Activated naive CD8-positive, alpha-beta T cell (primary cell): ENCODE results near the gene RERG.
"Not testable (repeated sequence)": the region's sequence is repeated elsewhere in the genome, so short reads cannot be mapped to it uniquely, and the experiment has no call there.

ENCODE experiments used
- H3K27ac Mint-ChIP-seq: one replicate; pipeline ENCODE4 v1.8.0; 2021; ENCODE audit warnings: mixed read lengths
- H3K27me3 Mint-ChIP-seq: one replicate; pipeline ENCODE4 v1.8.0; 2021; ENCODE audit warnings: mixed read lengths
- H3K36me3 Mint-ChIP-seq: one replicate; pipeline ENCODE4 v1.8.0; 2021; ENCODE audit warnings: mixed read lengths
- H3K4me1 Mint-ChIP-seq: one replicate; pipeline ENCODE4 v1.8.0; 2021; ENCODE audit warnings: low read depth, mixed read lengths
- H3K4me3 Mint-ChIP-seq: one replicate; pipeline ENCODE4 v1.8.0; 2021; ENCODE audit warnings: mild to moderate bottlenecking, mixed read lengths
- H3K9me3 Mint-ChIP-seq: one replicate; pipeline ENCODE4 v1.8.0; 2021; ENCODE audit warnings: low read depth, mixed read lengths

RERG gene

DNA sequence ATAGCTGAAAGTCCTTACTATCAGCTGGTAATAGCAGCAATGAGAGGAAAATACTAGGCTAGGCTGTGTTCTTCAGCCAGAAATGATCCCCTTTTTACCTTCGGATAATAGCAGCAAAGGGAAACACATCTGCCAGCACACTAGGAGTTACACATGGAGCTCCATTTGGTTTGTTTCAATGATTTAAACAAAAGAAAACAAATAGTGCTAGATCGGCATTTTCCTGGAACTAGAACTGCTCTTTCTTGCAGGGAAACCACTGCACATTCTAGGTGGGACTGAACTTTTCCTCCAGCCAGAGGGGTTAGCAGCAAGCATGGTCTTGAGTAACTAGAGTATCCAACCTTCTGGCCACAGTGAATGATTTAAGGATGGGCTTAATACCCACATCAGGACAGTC lies 130.8 kb downstream of the RERG start:
- H3K9me3 Mint-ChIP-seq: no peaks in the 10 kb centered on the region
- peaks cover 6% of the 10 kb centered on the region for H3K27me3 Mint-ChIP-seq
- H3K4me1 Mint-ChIP-seq: no peaks in the 10 kb centered on the region
- no peak overlapping the region for H3K4me3 Mint-ChIP-seq
- H3K27ac Mint-ChIP-seq: no peak overlapping the region
- H3K36me3 Mint-ChIP-seq: no peaks in the 10 kb centered on the region

DNA sequence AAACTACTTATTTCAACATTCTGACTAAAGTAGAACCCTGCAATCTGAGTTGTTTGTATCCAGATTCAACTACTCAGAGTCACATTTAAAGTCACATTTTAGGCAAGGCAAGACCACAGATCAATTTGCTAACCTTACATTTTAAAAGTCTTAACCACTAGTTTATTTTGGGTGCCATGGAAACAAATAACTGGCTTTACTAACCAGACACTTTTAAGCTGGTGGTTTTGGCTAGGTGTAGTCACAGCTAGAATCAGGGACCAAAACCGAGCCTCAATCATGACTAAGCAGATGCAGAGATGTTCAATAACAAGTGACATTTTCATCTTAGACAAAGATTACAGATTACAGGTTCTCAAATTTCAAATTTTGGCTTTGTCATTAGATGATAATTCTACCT lies 133.1 kb downstream of the RERG start:
- Mint-ChIP-seq H3K4me3 (no peak overlapping the region), H3K36me3 (no peaks in the 10 kb centered on the region), H3K9me3 (no peaks in the 10 kb centered on the region), H3K27me3 (peaks cover 6% of the 10 kb centered on the region), H3K4me1 (no peaks in the 10 kb centered on the region), H3K27ac (no peak overlapping the region)

GRCh38 chr12:15077751-15078150 lies 143.5 kb downstream of the RERG start:
- H3K36me3 Mint-ChIP-seq, H3K4me3 Mint-ChIP-seq, H3K27ac Mint-ChIP-seq, H3K27me3 Mint-ChIP-seq, H3K9me3 Mint-ChIP-seq: not testable (repeated sequence)
- peaks cover 12% of the 10 kb centered on the region for H3K4me1 Mint-ChIP-seq

DNA sequence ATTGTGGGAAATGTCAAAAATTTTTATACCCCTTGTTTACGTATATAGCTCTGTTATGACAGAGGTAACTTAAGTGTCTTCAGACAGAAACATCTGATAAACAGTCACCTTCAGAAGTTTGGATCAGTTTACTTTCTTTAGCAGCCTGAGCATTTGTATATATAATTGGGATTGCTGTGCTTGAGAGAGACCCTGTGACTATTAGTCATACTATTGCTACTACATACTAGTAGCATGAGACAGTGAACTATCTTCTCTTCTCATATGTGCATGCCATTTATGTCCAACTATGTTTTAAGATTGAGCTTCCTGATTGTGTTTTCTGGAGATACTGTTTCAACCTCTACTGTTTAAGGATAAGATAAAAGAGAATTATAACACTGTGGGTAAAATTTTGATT lies 146.9 kb downstream of the RERG start:
- H3K36me3 Mint-ChIP-seq: no peaks in the 10 kb centered on the region
- H3K4me1 Mint-ChIP-seq: peaks cover 12% of the 10 kb centered on the region
- no peaks in the 10 kb centered on the region for H3K9me3 Mint-ChIP-seq
- H3K27ac Mint-ChIP-seq: no peak overlapping the region
- H3K27me3 Mint-ChIP-seq: peaks cover 13% of the 10 kb centered on the region
- H3K4me3 Mint-ChIP-seq: no peak overlapping the region

DNA sequence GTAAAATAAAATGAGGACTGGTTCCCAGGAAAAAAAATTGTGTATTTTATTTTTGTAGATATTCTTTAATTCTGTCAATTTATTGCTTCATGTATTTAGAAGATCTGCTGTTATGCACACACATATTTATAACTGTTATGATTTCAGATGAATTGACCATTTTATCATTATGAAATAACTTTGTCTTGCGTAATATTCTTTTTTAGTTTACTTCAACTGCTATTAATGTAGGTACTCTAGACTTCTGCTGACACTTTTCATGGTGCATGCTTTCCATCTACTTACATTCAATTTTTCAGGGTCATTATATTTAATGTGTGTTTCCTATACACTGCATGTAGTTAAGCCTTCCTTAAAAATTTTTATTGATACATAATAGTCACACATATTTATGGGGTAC lies 162.1 kb downstream of the RERG start:
- Mint-ChIP-seq H3K36me3 (no peaks in the 10 kb centered on the region), H3K9me3 (peaks cover 2% of the 10 kb centered on the region), H3K27ac (no peak overlapping the region), H3K27me3 (peaks cover 20% of the 10 kb centered on the region), H3K4me3 (no peak overlapping the region), H3K4me1 (no peaks in the 10 kb centered on the region)
